ENCODE data around the gene SUPT3H. TPM values are rescaled to one million over a fixed set of nuclear protein-coding genes. Genes with fewer than 3 reads are reported as not detected.

The SUPT3H gene
- total RNA-seq, 1 donor: 10.6 TPM

GRCh38 chr6:45415788-45416518, 38.2 kb upstream of the SUPT3H start:
- no peak for TF ChIP-seq CTCF (IDR thresholded peaks at IDR 0.05; ENCODE audit: insufficient read depth, low read length)
- H3K4me3 ChIP-seq (ENCODE audit: low read depth, low read length): no peak overlapping the region
- DNase-seq (ENCODE audit: low read depth): no peak

- no peak for TF ChIP-seq CTCF (IDR thresholded peaks at IDR 0.05; ENCODE audit: insufficient read depth, low read length)
- no peak overlapping the region for H3K4me3 ChIP-seq (ENCODE audit: low read depth, low read length)
- DNase-seq (ENCODE audit: low read depth): no peak
Observed at GRCh38 chr6:45415315-45415714, 37.6 kb upstream of the SUPT3H start.

GRCh38 chr6:45411959-45412358, 34.2 kb upstream of the SUPT3H start:
- no peak for DNase-seq (ENCODE audit: low read depth)
- no peak overlapping the region for H3K4me3 ChIP-seq (ENCODE audit: low read depth, low read length)
- TF ChIP-seq CTCF (IDR thresholded peaks at IDR 0.05; ENCODE audit: insufficient read depth, low read length): no peak

GRCh38 chr6:45400021-45400420, 22.3 kb upstream of the SUPT3H start:
- no peak for TF ChIP-seq CTCF (IDR thresholded peaks at IDR 0.05; ENCODE audit: insufficient read depth, low read length)
- no peak for DNase-seq (ENCODE audit: low read depth)
- no peak overlapping the region for H3K4me3 ChIP-seq (ENCODE audit: low read depth, low read length)

DNA sequence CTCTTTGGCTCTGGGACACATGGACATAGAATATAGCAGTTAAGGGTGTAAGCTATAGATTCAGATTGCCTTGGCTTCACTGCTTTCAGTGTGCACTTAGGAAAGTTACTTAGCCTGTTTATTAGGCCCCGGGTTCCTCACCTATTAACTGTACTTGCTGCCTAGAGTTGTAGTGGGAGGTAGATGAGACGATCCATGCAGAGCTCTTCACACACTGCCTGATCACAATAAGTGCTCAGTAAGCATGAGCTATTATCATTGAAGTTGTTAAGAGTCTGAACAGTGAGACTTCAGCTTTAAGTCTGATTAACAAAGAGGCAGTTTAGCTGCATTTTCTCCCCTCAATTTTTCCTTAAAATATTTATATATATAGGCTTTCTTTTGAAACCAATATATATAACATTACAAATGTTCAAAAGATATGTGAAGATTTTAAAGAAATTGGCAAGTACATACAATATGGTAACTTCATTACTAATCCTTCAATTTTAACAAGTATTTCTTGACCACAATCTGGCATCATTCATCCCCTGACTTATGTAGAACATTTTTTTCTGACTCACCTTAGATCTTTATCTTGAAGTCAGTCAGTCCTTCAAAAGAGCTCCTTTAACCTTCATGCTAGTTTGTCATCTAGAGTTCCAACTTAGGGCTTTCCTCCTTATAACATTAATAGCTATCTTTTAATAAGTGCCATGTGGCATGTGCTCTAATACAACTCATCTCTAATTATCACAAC, 20.5 kb upstream of the SUPT3H start:
- DNase-seq (ENCODE audit: low read depth): no peak
- no peak for TF ChIP-seq CTCF (IDR thresholded peaks at IDR 0.05; ENCODE audit: insufficient read depth, low read length)
- no peak overlapping the region for H3K4me3 ChIP-seq (ENCODE audit: low read depth, low read length)

DNA sequence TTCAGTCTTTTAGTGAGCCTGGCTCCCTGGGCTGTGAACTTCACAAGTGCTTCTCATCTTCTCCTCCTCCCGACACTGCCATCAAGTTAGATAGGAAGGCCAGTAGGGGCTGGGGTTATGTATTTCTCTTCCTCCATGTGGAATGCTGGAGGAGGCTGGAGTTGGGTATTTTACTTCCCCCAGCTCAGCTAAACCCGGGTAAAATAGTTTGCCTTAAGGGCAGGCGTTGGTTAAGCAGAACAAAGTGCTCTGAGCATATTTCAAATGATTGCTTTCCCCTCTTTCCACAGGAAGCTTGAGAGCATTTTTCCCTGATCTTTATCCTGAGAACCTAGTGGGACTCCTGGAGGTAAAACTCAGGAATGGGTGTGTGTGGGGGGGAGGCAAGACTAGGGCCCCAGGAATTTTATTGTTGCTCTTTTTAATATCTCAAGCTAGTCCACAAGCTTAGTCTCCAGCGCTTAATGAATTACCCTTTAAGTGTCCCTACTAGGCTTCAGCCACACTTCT, 16.9 kb upstream of the SUPT3H start:
- TF ChIP-seq CTCF (IDR thresholded peaks at IDR 0.05; ENCODE audit: insufficient read depth, low read length): no peak
- DNase-seq (ENCODE audit: low read depth): no peak
- no peak overlapping the region for H3K4me3 ChIP-seq (ENCODE audit: low read depth, low read length)

All from fibroblast of the aortic adventitia (primary cell).